Parathyroid adenoma (tissue), 2 donors: ENCODE results near the gene MAPK13.

ENCODE experiments used
- H2AFZ ChIP-seq: fragments of 300-600 bp; sonication (generic); one replicate; pipeline ENCODE4 v1.7.0; 2017; ENCODE audit warnings: antibody characterized with exemption, mild to moderate bottlenecking
- H3K27ac ChIP-seq: fragments of 300-600 bp; sonication (generic); one replicate; pipeline ENCODE4 v1.7.0; 2017
- H3K27me3 ChIP-seq: fragments of 300-600 bp; sonication (generic); one replicate; pipeline ENCODE4 v1.7.0; 2017; ENCODE audit warnings: low read length; ENCODE audit not compliant: control insufficient read depth, insufficient read depth
- H3K36me3 ChIP-seq: fragments of 300-600 bp; sonication (generic); one replicate; pipeline ENCODE4 v1.7.0; 2017; ENCODE audit warnings: low read length; ENCODE audit not compliant: control insufficient read depth, insufficient read depth
- H3K4me1 ChIP-seq: fragments of 300-600 bp; sonication (generic); one replicate; pipeline ENCODE4 v1.7.0; 2017; ENCODE audit warnings: control low read depth
- H3K4me2 ChIP-seq: fragments of 300-600 bp; sonication (generic); one replicate; pipeline ENCODE4 v1.7.0; 2017; ENCODE audit warnings: low read length
- H3K4me3 ChIP-seq: fragments of 300-600 bp; sonication (generic); one replicate; pipeline ENCODE4 v1.7.0; 2017; ENCODE audit warnings: low read depth, low read length
- H3K79me2 ChIP-seq: fragments of 300-600 bp; sonication (generic); one replicate; pipeline ENCODE4 v1.7.0; 2017; ENCODE audit warnings: control low read depth
- H3K9ac ChIP-seq: fragments of 300-600 bp; sonication (generic); one replicate; pipeline ENCODE4 v1.7.0; 2017; ENCODE audit warnings: mild to moderate bottlenecking
- H3K9me3 ChIP-seq: fragments of 300-600 bp; sonication (generic); one replicate; pipeline ENCODE4 v1.7.0; 2017; ENCODE audit warnings: low read length; ENCODE audit not compliant: control insufficient read depth
- CTCF ChIP-seq: fragments of 300-600 bp; sonication (generic); IDR thresholded peaks from one replicate; pipeline ENCODE4 v1.7.0; 2017; ENCODE audit warnings: antibody characterized with exemption, mild to moderate bottlenecking
- donor health status: primary hyperparathyroidism.

Gene MAPK13

GRCh38 chr6:36184311-36184710 lies 54.0 kb downstream of the MAPK13 start:
- Histone ChIP-seq H3K4me1 (no peaks in the 10 kb centered on the region), H3K27me3 (no peaks in the 10 kb centered on the region), H3K9me3 (no peaks in the 10 kb centered on the region), H3K27ac (no peak overlapping the region), H2AFZ (no peak overlapping the region), H3K4me2 (no peak overlapping the region), H3K79me2 (no peaks in the 10 kb centered on the region), H3K36me3 (no peaks in the 10 kb centered on the region), H3K4me3 (no peak overlapping the region), H3K9ac (no peak overlapping the region)
- no peak for TF ChIP-seq CTCF

GRCh38 chr6:36186199-36186598 lies 55.9 kb downstream of the MAPK13 start:
- Histone ChIP-seq H3K27me3 (no peaks in the 10 kb centered on the region), H3K4me3 (no peak overlapping the region), H3K36me3 (no peaks in the 10 kb centered on the region), H3K79me2 (no peaks in the 10 kb centered on the region), H3K9ac (no peak overlapping the region), H3K9me3 (no peaks in the 10 kb centered on the region), H3K4me1 (no peaks in the 10 kb centered on the region), H3K4me2 (no peak overlapping the region), H2AFZ (no peak overlapping the region), H3K27ac (no peak overlapping the region)
- no peak for TF ChIP-seq CTCF

- no peak for TF ChIP-seq CTCF
- H3K27ac ChIP-seq: no peak overlapping the region
- H3K4me3 ChIP-seq: no peak overlapping the region
- no peaks in the 10 kb centered on the region for H3K79me2 ChIP-seq
- no peak overlapping the region for H2AFZ ChIP-seq
- H3K9me3 ChIP-seq: no peaks in the 10 kb centered on the region
- H3K36me3 ChIP-seq: no peaks in the 10 kb centered on the region
- no peak overlapping the region for H3K4me2 ChIP-seq
- H3K4me1 ChIP-seq: no peaks in the 10 kb centered on the region
- no peaks in the 10 kb centered on the region for H3K27me3 ChIP-seq
- H3K9ac ChIP-seq: no peak overlapping the region
Measured at GRCh38 chr6:36187446-36187845, 57.1 kb downstream of the MAPK13 start.
